Astrocyte (in vitro differentiated cells and primary cell): ENCODE measurements around the gene SGCD.

Source experiments
- EZH2 ChIP-seq: IDR thresholded peaks from 2 replicates; pipeline ENCODE4 v1.6.1; 2012; ENCODE audit warnings: mild to moderate bottlenecking, low read length, inconsistent platforms; ENCODE audit not compliant: insufficient read depth
- TF ChIP-seq, protein P1 (sequence below): IDR thresholded peaks from 2 replicates; pipeline ENCODE4 v1.5.1; 2011; ENCODE audit warnings: low read depth, mild to moderate bottlenecking, inconsistent platforms, low read length, moderate library complexity; ENCODE audit not compliant: insufficient read depth

DNA sequence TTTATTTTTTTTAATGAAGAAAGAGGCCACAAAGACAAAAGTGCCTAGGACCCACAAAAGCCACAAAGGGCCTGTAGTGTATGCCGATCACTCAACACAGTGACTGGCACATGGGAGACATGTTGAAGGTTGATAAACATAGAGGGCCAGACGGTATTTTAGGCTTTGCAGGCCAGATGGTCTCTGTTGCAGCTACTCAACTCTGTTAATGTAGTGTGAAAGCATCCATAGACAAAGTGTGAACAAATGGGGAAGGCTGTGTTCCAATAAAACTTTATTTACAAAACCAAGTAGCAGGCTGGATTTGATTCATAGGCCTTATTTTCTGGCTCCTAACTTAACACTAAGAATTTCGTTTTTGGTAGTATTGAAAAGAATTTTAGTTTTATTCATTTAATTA lies 139.9 kb downstream of the SGCD start:
- TF ChIP-seq, protein P1, sequence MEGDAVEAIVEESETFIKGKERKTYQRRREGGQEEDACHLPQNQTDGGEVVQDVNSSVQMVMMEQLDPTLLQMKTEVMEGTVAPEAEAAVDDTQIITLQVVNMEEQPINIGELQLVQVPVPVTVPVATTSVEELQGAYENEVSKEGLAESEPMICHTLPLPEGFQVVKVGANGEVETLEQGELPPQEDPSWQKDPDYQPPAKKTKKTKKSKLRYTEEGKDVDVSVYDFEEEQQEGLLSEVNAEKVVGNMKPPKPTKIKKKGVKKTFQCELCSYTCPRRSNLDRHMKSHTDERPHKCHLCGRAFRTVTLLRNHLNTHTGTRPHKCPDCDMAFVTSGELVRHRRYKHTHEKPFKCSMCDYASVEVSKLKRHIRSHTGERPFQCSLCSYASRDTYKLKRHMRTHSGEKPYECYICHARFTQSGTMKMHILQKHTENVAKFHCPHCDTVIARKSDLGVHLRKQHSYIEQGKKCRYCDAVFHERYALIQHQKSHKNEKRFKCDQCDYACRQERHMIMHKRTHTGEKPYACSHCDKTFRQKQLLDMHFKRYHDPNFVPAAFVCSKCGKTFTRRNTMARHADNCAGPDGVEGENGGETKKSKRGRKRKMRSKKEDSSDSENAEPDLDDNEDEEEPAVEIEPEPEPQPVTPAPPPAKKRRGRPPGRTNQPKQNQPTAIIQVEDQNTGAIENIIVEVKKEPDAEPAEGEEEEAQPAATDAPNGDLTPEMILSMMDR = no peak
- TF ChIP-seq EZH2 = no peak
